Measurements from ENCODE around the gene COQ4.
"Not testable (repeated sequence)": the region's sequence is repeated elsewhere in the genome, so short reads cannot be mapped to it uniquely, and the experiment has no call there.

COQ4 gene

GRCh38 chr9:128322404-128323211, at the start of gene COQ4, which contains the start of gene TRUB2:
TSS of gene COQ4 (plus strand) at chr9:128322839. CDS start at chr9:128322859, 20 bp downstream.
TSS of gene TRUB2 (minus strand) at chr9:128322447. CDS start at chr9:128322408, 39 bp downstream.
- TF ChIP-seq CTCF (conservative IDR thresholded peaks at IDR 0.05; ENCODE audit: control insufficient read depth, insufficient read depth, low read depth, low read length) = no peak
- DNase-seq (ENCODE audit: low read depth) = peak; percentile 92
- peak within 1 kb of the TSS; percentile 93 for H3K4me3 ChIP-seq (ENCODE audit: control insufficient read depth, low read depth, low read length)

GRCh38 chr9:128274245-128274644, 48.4 kb upstream of the COQ4 start:
- H3K4me3 ChIP-seq (ENCODE audit: control insufficient read depth, low read depth, low read length) = peak overlapping the region; percentile 92
- peak; percentile 28 for DNase-seq (ENCODE audit: low read depth)
- TF ChIP-seq CTCF (conservative IDR thresholded peaks at IDR 0.05; ENCODE audit: control insufficient read depth, insufficient read depth, low read depth, low read length) = no peak

GRCh38 chr9:128275198-128276007, 47.2 kb upstream of the COQ4 start, which contains the start of gene GOLGA2:
TSS of gene GOLGA2 (minus strand) at chr9:128276007. CDS start at chr9:128275976, 31 bp downstream.
- no peak for TF ChIP-seq CTCF (conservative IDR thresholded peaks at IDR 0.05; ENCODE audit: control insufficient read depth, insufficient read depth, low read depth, low read length)
- peak within 1 kb of the TSS; percentile 92 for H3K4me3 ChIP-seq (ENCODE audit: control insufficient read depth, low read depth, low read length)
- DNase-seq (ENCODE audit: low read depth) = peak; percentile 66

GRCh38 chr9:128276008-128276573, 46.5 kb upstream of the COQ4 start, which contains the start of gene SWI5:
TSS of gene SWI5 (plus strand) at chr9:128276276.
- TF ChIP-seq CTCF (conservative IDR thresholded peaks at IDR 0.05; ENCODE audit: control insufficient read depth, insufficient read depth, low read depth, low read length) = no peak
- peak; percentile 99 for DNase-seq (ENCODE audit: low read depth)
- peak within 1 kb of the TSS; percentile 92 for H3K4me3 ChIP-seq (ENCODE audit: control insufficient read depth, low read depth, low read length)

GRCh38 chr9:128276574-128277270, 45.9 kb upstream of the COQ4 start:
- TF ChIP-seq CTCF (conservative IDR thresholded peaks at IDR 0.05; ENCODE audit: control insufficient read depth, insufficient read depth, low read depth, low read length) = no peak
- H3K4me3 ChIP-seq (ENCODE audit: control insufficient read depth, low read depth, low read length) = peak overlapping the region; percentile 92
- peak; percentile 49 for DNase-seq (ENCODE audit: low read depth)

- not testable (repeated sequence) for H3K4me3 ChIP-seq (ENCODE audit: control insufficient read depth, low read depth, low read length)
- peak; percentile 21 for DNase-seq (ENCODE audit: low read depth)
Measured at GRCh38 chr9:128279088-128280073, 43.3 kb upstream of the COQ4 start.

All from fibroblast of mammary gland (primary cell).